HG02642 (cell line): ENCODE measurements around the gene SERPINB1.
A peak's percentile ranks its signal among the peaks of the same experiment; 100 is the strongest.

Source experiments
- ATAC-seq: cut with Tn5 transposase; IDR thresholded peaks from one replicate; pipeline ENCODE4 v1.9.1; 2021; ENCODE audit warnings: mild to moderate bottlenecking; ENCODE audit not compliant: unreplicated experiment, poor library complexity

The SERPINB1 gene

GRCh38 chr6:2796861-2797260 lies 44.8 kb downstream of the SERPINB1 start:
- ATAC-seq, result no peak

GRCh38 chr6:2795956-2796355 lies 45.7 kb downstream of the SERPINB1 start:
- ATAC-seq, result no peak

GRCh38 chr6:2795162-2795561 lies 46.5 kb downstream of the SERPINB1 start:
- no peak for ATAC-seq

- no peak for ATAC-seq
These were observed 47.4 kb downstream of the SERPINB1 start for GRCh38 chr6:2794171-2794730.

- no peak for ATAC-seq
These were observed 48.0 kb downstream of the SERPINB1 start for GRCh38 chr6:2793534-2794151.

- no peak for ATAC-seq
These were observed 49.1 kb downstream of the SERPINB1 start for GRCh38 chr6:2792330-2793110.

- ATAC-seq, result no peak
These were observed 50.2 kb downstream of the SERPINB1 start for GRCh38 chr6:2791450-2791974.

GRCh38 chr6:2790588-2791449 lies 50.8 kb downstream of the SERPINB1 start:
- ATAC-seq, result peak; percentile 59

GRCh38 chr6:2786269-2786668 lies 55.4 kb downstream of the SERPINB1 start:
- no peak for ATAC-seq

- no peak for ATAC-seq
These were observed 56.7 kb downstream of the SERPINB1 start for GRCh38 chr6:2784930-2785329.

GRCh38 chr6:2784061-2784460 lies 57.6 kb downstream of the SERPINB1 start:
- no peak for ATAC-seq

GRCh38 chr6:2783188-2783963 lies 58.3 kb downstream of the SERPINB1 start:
- ATAC-seq, result no peak

- ATAC-seq, result no peak
These were observed 58.9 kb downstream of the SERPINB1 start for GRCh38 chr6:2782825-2783187.

GRCh38 chr6:2782356-2782708 lies 59.3 kb downstream of the SERPINB1 start:
- no peak for ATAC-seq
